GM12801 (cell line): ENCODE measurements around the gene JCAD.

Source experiments
- TF ChIP-seq, protein P1 (sequence below): IDR thresholded peaks from one replicate; pipeline ENCODE4 v1.5.1; 2011; ENCODE audit warnings: control low read depth; ENCODE audit not compliant: insufficient read length; ENCODE audit errors: extremely low read depth

JCAD gene

GRCh38 chr10:30094601-30095000 is 35.2 kb upstream of the JCAD start:
- TF ChIP-seq, protein P1, sequence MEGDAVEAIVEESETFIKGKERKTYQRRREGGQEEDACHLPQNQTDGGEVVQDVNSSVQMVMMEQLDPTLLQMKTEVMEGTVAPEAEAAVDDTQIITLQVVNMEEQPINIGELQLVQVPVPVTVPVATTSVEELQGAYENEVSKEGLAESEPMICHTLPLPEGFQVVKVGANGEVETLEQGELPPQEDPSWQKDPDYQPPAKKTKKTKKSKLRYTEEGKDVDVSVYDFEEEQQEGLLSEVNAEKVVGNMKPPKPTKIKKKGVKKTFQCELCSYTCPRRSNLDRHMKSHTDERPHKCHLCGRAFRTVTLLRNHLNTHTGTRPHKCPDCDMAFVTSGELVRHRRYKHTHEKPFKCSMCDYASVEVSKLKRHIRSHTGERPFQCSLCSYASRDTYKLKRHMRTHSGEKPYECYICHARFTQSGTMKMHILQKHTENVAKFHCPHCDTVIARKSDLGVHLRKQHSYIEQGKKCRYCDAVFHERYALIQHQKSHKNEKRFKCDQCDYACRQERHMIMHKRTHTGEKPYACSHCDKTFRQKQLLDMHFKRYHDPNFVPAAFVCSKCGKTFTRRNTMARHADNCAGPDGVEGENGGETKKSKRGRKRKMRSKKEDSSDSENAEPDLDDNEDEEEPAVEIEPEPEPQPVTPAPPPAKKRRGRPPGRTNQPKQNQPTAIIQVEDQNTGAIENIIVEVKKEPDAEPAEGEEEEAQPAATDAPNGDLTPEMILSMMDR = no peak

DNA sequence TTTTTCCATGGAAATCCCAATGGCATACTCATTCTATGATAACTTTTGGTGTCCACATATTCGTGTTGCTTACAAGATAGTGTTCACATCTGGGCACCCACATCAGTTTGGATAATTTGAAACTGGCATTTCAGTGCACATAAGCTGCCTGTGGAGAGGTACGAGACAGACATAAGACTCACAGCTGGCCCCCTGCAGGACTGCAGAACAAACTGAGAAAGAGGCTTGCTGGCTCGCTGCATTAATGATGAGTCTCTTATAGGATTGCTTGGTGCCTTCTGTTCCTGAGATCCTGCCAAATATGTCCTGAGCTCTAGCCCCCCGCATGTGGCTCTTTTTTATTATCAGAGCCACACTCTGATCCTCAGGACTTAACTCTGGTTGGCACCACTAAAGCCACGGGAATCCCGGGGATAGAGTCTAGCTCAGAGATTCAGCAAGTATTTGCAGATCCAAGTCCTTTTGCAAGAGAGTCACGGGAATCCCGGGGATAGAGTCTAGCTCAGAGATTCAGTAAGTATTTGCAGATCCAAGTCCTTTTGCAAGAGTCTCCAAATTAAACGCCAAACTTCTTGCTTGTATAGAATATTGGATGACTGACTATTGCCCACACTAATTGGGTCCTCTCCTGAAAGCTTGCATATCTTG is 34.0 kb upstream of the JCAD start:
- TF ChIP-seq, protein P1 = no peak

DNA sequence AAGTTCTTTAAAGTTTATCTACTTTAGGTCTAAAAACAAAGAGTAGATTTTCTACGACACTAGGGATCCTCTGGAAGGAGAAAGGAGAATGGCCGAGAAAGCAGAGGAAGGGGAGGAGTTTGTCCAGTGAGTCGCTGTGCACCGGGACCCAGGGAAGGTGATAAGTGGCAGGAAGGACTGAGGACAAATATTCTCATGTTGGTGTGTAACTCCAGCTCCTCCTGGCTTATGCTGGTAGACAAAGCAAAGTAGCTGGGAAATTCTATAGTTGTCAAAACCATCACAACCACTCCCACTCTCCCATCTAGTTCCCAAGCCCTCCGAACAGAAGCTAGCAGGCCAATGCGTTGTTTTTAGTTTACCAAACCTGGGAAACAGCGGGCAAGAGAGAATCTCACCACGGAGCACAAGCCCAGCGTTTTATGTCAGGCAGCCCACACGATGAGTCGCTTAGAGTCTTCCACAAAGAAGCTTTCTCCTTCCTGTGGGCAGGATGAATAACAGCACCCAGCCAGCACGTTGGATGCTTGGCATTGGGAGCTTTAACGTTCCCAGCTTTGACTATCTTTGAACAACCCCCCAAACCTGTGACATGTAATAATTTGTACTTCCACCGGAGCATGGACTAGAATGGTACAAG is 32.9 kb upstream of the JCAD start:
- TF ChIP-seq, protein P1 = no peak

DNA sequence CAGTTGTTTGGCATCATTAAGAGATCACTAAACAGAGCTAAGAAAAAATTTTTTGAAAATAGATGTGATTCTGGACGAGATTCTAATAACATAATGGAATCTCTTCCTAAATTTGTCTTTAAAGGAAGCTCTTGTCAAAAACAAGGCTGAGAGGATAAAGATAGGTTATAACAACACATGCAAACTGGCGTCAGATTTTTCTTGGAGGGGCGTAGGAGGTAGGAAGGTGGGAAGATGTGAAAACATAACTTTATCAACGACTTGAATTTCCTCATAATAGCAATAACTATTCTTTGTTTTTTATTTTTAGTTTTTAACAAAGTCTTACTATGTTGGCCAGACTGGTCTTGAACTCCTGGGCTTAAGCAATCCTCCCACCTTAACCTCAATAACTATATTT is 31.8 kb upstream of the JCAD start:
- TF ChIP-seq, protein P1 = no peak

GRCh38 chr10:30088178-30088577 is 28.8 kb upstream of the JCAD start:
- TF ChIP-seq, protein P1 = no peak

DNA sequence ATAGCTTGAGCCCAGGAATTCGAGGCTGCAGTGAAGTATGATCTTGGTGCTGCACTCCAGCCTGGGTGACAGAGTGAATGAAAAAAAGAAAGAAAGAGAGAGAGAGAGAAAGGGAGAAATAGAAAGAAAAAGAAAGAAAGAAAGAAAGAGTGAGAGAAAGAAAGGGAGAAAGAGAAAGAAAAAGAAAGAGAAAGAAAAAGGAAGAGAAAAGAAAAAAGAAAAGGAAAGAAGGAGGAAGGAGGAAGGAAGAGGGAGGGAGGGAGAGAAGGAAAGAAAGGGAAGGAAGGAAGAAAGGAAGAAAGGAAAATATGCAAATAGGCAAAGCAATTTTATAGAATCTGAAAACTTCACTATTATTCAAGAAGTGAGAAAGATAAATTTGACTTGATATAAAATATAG is 24.5 kb upstream of the JCAD start:
- TF ChIP-seq, protein P1 = no peak

DNA sequence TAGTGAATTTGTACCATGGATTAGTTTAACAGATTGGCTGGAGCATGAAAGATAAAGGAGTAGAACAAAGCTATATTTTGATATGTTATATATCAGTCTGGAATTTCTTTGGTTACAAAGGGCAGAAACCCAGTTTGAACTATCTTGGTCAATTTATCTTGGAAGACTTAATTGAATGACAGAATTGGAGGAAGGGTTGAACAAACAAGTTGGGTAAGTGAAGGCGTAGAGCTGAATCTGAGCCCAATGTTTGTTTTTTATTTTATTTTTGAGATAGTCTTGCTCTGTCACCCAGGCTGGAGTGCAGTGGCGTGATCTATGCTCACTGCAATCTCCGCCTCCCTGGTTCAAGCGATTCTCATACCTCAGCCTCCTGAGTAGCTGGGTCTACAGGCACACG is 21.8 kb upstream of the JCAD start:
- TF ChIP-seq, protein P1 = no peak
